ENCODE measurements around the gene NANP. TPM values are rescaled to one million over a fixed set of nuclear protein-coding genes. Genes with fewer than 3 reads are reported as not detected.
A peak's percentile ranks its signal among the peaks of the same experiment; 100 is the strongest.
"Not testable (repeated sequence)": the region's sequence is repeated elsewhere in the genome, so short reads cannot be mapped to it uniquely, and the experiment has no call there.

The NANP gene
- total RNA-seq, 1 donor from 2014 or later = 6.8 TPM

- H3K4me1 Mint-ChIP-seq (ENCODE audit: unreplicated experiment) = no peaks in the 10 kb centered on the region
- peaks cover 4% of the 10 kb centered on the region for H3K36me3 Mint-ChIP-seq (ENCODE audit: low read depth, unreplicated experiment)
- H3K4me3 Mint-ChIP-seq (ENCODE audit: unreplicated experiment) = no peak overlapping the region
- peaks cover 3% of the 10 kb centered on the region for H3K27me3 Mint-ChIP-seq (ENCODE audit: unreplicated experiment)
- H3K9me3 Mint-ChIP-seq (ENCODE audit: unreplicated experiment) = no peaks in the 10 kb centered on the region
- no peak overlapping the region for H3K27ac Mint-ChIP-seq (ENCODE audit: unreplicated experiment)
- no peak for DNase-seq (ENCODE audit: low spot score)
- TF ChIP-seq CTCF (IDR thresholded peaks at IDR 0.05; ENCODE audit: unreplicated experiment) = no peak
Observed at GRCh38 chr20:25600632-25601031, 23.2 kb downstream of the NANP start.

- peaks cover 6% of the 10 kb centered on the region for H3K27me3 Mint-ChIP-seq (ENCODE audit: unreplicated experiment)
Observed at GRCh38 chr20:25592135-25592852, 31.5 kb downstream of the NANP start.

GRCh38 chr20:25590778-25591177 is 33.0 kb downstream of the NANP start:
- not testable (repeated sequence) for H3K27me3 Mint-ChIP-seq (ENCODE audit: unreplicated experiment); H3K4me1 Mint-ChIP-seq (ENCODE audit: unreplicated experiment); H3K9me3 Mint-ChIP-seq (ENCODE audit: unreplicated experiment); H3K36me3 Mint-ChIP-seq (ENCODE audit: low read depth, unreplicated experiment); H3K27ac Mint-ChIP-seq (ENCODE audit: unreplicated experiment); DNase-seq (ENCODE audit: low spot score); H3K4me3 Mint-ChIP-seq (ENCODE audit: unreplicated experiment)

More at GRCh38 chr20:25592135-25592852, 31.5 kb downstream of the NANP start:
- DNase-seq (ENCODE audit: low spot score) = no peak
- no peak for TF ChIP-seq CTCF (IDR thresholded peaks at IDR 0.05; ENCODE audit: unreplicated experiment)
- H3K4me1 Mint-ChIP-seq (ENCODE audit: unreplicated experiment) = peaks cover 10% of the 10 kb centered on the region
- H3K36me3 Mint-ChIP-seq (ENCODE audit: low read depth, unreplicated experiment) = no peaks in the 10 kb centered on the region
- H3K4me3 Mint-ChIP-seq (ENCODE audit: unreplicated experiment) = no peak overlapping the region
- peak overlapping the region; percentile 26 for H3K27ac Mint-ChIP-seq (ENCODE audit: unreplicated experiment)
- no peaks in the 10 kb centered on the region for H3K9me3 Mint-ChIP-seq (ENCODE audit: unreplicated experiment)

GRCh38 chr20:25588491-25588890 is 35.3 kb downstream of the NANP start:
- H3K27ac Mint-ChIP-seq (ENCODE audit: unreplicated experiment) = peak overlapping the region; percentile 27
- peaks cover 11% of the 10 kb centered on the region for H3K27me3 Mint-ChIP-seq (ENCODE audit: unreplicated experiment)
- DNase-seq (ENCODE audit: low spot score) = no peak
- peaks cover 7% of the 10 kb centered on the region for H3K36me3 Mint-ChIP-seq (ENCODE audit: low read depth, unreplicated experiment)
- H3K4me3 Mint-ChIP-seq (ENCODE audit: unreplicated experiment) = no peak overlapping the region
- no peak for TF ChIP-seq CTCF (IDR thresholded peaks at IDR 0.05; ENCODE audit: unreplicated experiment)
- peaks cover 13% of the 10 kb centered on the region for H3K4me1 Mint-ChIP-seq (ENCODE audit: unreplicated experiment)
- H3K9me3 Mint-ChIP-seq (ENCODE audit: unreplicated experiment) = no peaks in the 10 kb centered on the region

- Mint-ChIP-seq H3K9me3 (ENCODE audit: unreplicated experiment) (no peaks in the 10 kb centered on the region), H3K4me1 (ENCODE audit: unreplicated experiment) (peaks cover 17% of the 10 kb centered on the region), H3K36me3 (ENCODE audit: low read depth, unreplicated experiment) (peaks cover 11% of the 10 kb centered on the region), H3K4me3 (ENCODE audit: unreplicated experiment) (no peak overlapping the region), H3K27me3 (ENCODE audit: unreplicated experiment) (peaks cover 14% of the 10 kb centered on the region), H3K27ac (ENCODE audit: unreplicated experiment) (no peak overlapping the region)
- TF ChIP-seq CTCF (IDR thresholded peaks at IDR 0.05; ENCODE audit: unreplicated experiment) = no peak
- no peak for DNase-seq (ENCODE audit: low spot score)
Observed at GRCh38 chr20:25587536-25587935, 36.3 kb downstream of the NANP start.

Measured in endothelial cell (in vitro differentiated cells).